ENCODE data around the gene DENR. TPM values are rescaled to one million over a fixed set of nuclear protein-coding genes. Genes with fewer than 3 reads are reported as not detected.
A peak's percentile ranks its signal among the peaks of the same experiment; 100 is the strongest.
"Not testable (repeated sequence)": the region's sequence is repeated elsewhere in the genome, so short reads cannot be mapped to it uniquely, and the experiment has no call there.

DENR gene
- total RNA-seq, 2 experiments from 2014 or later: 29.9 to 31.1 TPM

GRCh38 chr12:122749569-122750332 is 2.9 kb upstream of the DENR start:
- CTCF ChIA-PET: no interaction called here
- H3K9me3 Mint-ChIP-seq: no peaks in the 10 kb centered on the region
- H3K36me3 Mint-ChIP-seq (ENCODE audit: low read depth): peaks cover 25% of the 10 kb centered on the region
- DNase-seq (no peak), ATAC-seq (ENCODE audit: poor library complexity) (no peak)
- intact Hi-C loops (cut with DNase I, micrococcal nuclease): loop anchor here (5.0 to 10.0 kb wide), 4 partner anchors 352 to 635 kb away; partner anchors contain the start of genes DIABLO (in 1 of the 2) and KMT5A (in 1 of the 2)
- H3K4me3 Mint-ChIP-seq: peak overlapping the region; percentile 25
- Histone ChIP-seq H3K27ac (ENCODE audit: low read depth in 1 of 2, low read length in 2 of 2) (no peak overlapping the region), H3K27me3 (ENCODE audit: control insufficient read depth in 1 of 2, insufficient read depth in 2 of 2, low read length in 2 of 2) (no peaks in the 10 kb centered on the region), H3K36me3 (ENCODE audit: insufficient read depth, low read length) (peaks cover 12% of the 10 kb centered on the region), H3K4me3 (ENCODE audit: low read length) (no peak overlapping the region), H3K4me1 (ENCODE audit: insufficient read depth, low read length) (peaks cover 18% of the 10 kb centered on the region), H3K9me3 (ENCODE audit: control insufficient read depth in 1 of 2, insufficient read depth in 1 of 2, low read length in 2 of 2) (no peaks in the 10 kb centered on the region)
- no peak for TF ChIP-seq CTCF (IDR thresholded peaks at IDR 0.05)
- no peaks in the 10 kb centered on the region for H3K27me3 Mint-ChIP-seq
- POLR2A ChIA-PET: no interaction called here
- H3K4me1 Mint-ChIP-seq (ENCODE audit: low read depth): peaks cover 32% of the 10 kb centered on the region
- H3K27ac Mint-ChIP-seq: no peak overlapping the region

GRCh38 chr12:122750781-122751515 is 1.7 kb upstream of the DENR start:
- H3K27me3 Mint-ChIP-seq; H3K9me3 Mint-ChIP-seq; CTCF ChIA-PET; DNase-seq; H3K27ac ChIP-seq (ENCODE audit: low read depth in 1 of 2, low read length in 2 of 2); H3K9me3 ChIP-seq (ENCODE audit: control insufficient read depth in 1 of 2, insufficient read depth in 1 of 2, low read length in 2 of 2); POLR2A ChIA-PET; ATAC-seq (ENCODE audit: poor library complexity); H3K4me3 ChIP-seq (ENCODE audit: low read length); H3K27me3 ChIP-seq (ENCODE audit: control insufficient read depth in 1 of 2, insufficient read depth in 2 of 2, low read length in 2 of 2): not testable (repeated sequence)
- peaks cover 37% of the 10 kb centered on the region for H3K36me3 Mint-ChIP-seq (ENCODE audit: low read depth)
- peaks cover 18% of the 10 kb centered on the region for H3K4me1 ChIP-seq (ENCODE audit: insufficient read depth, low read length)
- intact Hi-C loops (cut with DNase I, micrococcal nuclease): loop anchor here (5.0 to 10.0 kb wide), 4 partner anchors 354 to 634 kb away; partner anchors contain the start of genes DIABLO (in 1 of the 2) and KMT5A (in 1 of the 2)
- H3K27ac Mint-ChIP-seq: peak overlapping the region; percentile 97
- peaks cover 40% of the 10 kb centered on the region for H3K4me1 Mint-ChIP-seq (ENCODE audit: low read depth)
- H3K4me3 Mint-ChIP-seq: peak overlapping the region; percentile 96
- H3K36me3 ChIP-seq (ENCODE audit: insufficient read depth, low read length): peaks cover 22% of the 10 kb centered on the region

- DNase-seq: no peak
- Mint-ChIP-seq H3K36me3 (ENCODE audit: low read depth) (peaks cover 60% of the 10 kb centered on the region), H3K27ac (peak overlapping the region; percentile 97), H3K4me1 (ENCODE audit: low read depth) (peaks cover 59% of the 10 kb centered on the region), H3K4me3 (peak overlapping the region; percentile 96), H3K27me3 (no peaks in the 10 kb centered on the region), H3K9me3 (no peaks in the 10 kb centered on the region)
- TF ChIP-seq CTCF (IDR thresholded peaks at IDR 0.05): no peak
- H3K4me1 ChIP-seq (ENCODE audit: insufficient read depth, low read length): peaks cover 21% of the 10 kb centered on the region
- peak overlapping the region; percentile 89 for H3K4me3 ChIP-seq (ENCODE audit: low read length)
- H3K27ac ChIP-seq (ENCODE audit: low read depth in 1 of 2, low read length in 2 of 2): peak overlapping the region; percentile 86 to 89
- intact Hi-C loops (cut with DNase I, micrococcal nuclease): loop anchor here (2.0 to 10.0 kb wide), 6 partner anchors 114 to 632 kb away; partner anchors contain the start of genes DIABLO (in 1 of the 2), KMT5A (in 1 of the 2), KNTC1 (in 1 of the 2) and RSRC2 (in 1 of the 2)
- ChIA-PET CTCF (interaction anchor here (1.4 to 2.1 kb wide), 5 partner anchors 8 to 255 kb away, joined by 4 to 7 read pairs (median 6); partner anchors contain the start of genes KNTC1, RSRC2 and ZCCHC8), POLR2A (interaction anchor here (0.6 to 2.4 kb wide), 9 partner anchors 11 to 831 kb away, joined by 3 to 25 read pairs (median 5); partner anchors contain the start of genes KNTC1, OGFOD2, RSRC2 and TMED2)
- ATAC-seq (ENCODE audit: poor library complexity): no peak
- H3K36me3 ChIP-seq (ENCODE audit: insufficient read depth, low read length): peaks cover 44% of the 10 kb centered on the region
- no peaks in the 10 kb centered on the region for H3K27me3 ChIP-seq (ENCODE audit: control insufficient read depth in 1 of 2, insufficient read depth in 2 of 2, low read length in 2 of 2)
- H3K9me3 ChIP-seq (ENCODE audit: control insufficient read depth in 1 of 2, insufficient read depth in 1 of 2, low read length in 2 of 2): no peaks in the 10 kb centered on the region
These were observed 661 bp downstream of the DENR start for GRCh38 chr12:122753319-122753650.
